OCI-LY7 (cell line): ENCODE data around the gene HTR1D.

Source experiments
- EZH2phosphoT487 ChIP-seq: fragments of 200-600 bp; sonication (generic); IDR thresholded peaks from 2 replicates; pipeline ENCODE4 v1.6.1; 2018; ENCODE audit warnings: low read depth, borderline replicate concordance, mild to moderate bottlenecking, mixed run types, antibody characterized with exemption, low read length, moderate library complexity, mixed read lengths
- TF ChIP-seq, protein P1 (sequence below): fragments of 200-600 bp; sonication (generic); conservative IDR thresholded peaks from 2 replicates; pipeline ENCODE4 v1.5.1; 2014; ENCODE audit warnings: mild to moderate bottlenecking, antibody characterized with exemption, low read length, moderate library complexity, mixed read lengths

DNA sequence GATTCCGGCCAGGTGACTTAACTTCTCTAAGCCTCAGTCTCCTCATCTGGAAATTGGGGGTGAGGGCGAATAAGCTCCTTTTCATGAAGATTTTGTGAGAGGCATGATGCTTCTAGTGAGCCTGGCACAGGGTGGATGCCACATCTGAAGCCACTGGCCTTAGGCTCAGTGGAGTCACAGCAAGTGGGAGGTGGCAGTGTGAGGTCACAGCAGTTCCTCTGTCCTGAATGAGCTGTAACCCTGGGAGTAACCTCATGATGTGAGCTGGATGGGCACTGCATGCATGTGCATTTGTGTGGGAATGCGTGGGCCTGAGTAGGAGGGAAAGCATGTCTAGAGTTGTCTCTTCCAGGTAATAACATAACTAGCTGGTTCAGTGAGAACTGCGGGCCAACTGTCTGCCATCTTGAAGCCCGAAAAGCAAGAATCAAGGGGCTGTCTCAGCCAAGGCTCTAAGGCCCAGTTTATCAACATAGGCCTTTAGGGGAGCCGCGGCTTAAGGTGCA lies 27.0 kb upstream of the HTR1D start:
- no peak for TF ChIP-seq EZH2phosphoT487
- TF ChIP-seq, protein P1, sequence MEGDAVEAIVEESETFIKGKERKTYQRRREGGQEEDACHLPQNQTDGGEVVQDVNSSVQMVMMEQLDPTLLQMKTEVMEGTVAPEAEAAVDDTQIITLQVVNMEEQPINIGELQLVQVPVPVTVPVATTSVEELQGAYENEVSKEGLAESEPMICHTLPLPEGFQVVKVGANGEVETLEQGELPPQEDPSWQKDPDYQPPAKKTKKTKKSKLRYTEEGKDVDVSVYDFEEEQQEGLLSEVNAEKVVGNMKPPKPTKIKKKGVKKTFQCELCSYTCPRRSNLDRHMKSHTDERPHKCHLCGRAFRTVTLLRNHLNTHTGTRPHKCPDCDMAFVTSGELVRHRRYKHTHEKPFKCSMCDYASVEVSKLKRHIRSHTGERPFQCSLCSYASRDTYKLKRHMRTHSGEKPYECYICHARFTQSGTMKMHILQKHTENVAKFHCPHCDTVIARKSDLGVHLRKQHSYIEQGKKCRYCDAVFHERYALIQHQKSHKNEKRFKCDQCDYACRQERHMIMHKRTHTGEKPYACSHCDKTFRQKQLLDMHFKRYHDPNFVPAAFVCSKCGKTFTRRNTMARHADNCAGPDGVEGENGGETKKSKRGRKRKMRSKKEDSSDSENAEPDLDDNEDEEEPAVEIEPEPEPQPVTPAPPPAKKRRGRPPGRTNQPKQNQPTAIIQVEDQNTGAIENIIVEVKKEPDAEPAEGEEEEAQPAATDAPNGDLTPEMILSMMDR, result no peak
